ENCODE measurements around the gene SAMD4A.
"Not testable (repeated sequence)": the region's sequence is repeated elsewhere in the genome, so short reads cannot be mapped to it uniquely, and the experiment has no call there.

The SAMD4A gene

GRCh38 chr14:54734966-54735365, 168.0 kb downstream of the SAMD4A start:
- no peak for DNase-seq (ENCODE audit: low read depth)

- DNase-seq (ENCODE audit: low read depth): no peak
Observed at GRCh38 chr14:54735424-54735823, 168.5 kb downstream of the SAMD4A start.

- DNase-seq (ENCODE audit: low read depth): no peak
Observed at GRCh38 chr14:54737132-54737711, 170.3 kb downstream of the SAMD4A start.

GRCh38 chr14:54738009-54738408, 171.1 kb downstream of the SAMD4A start:
- no peak for DNase-seq (ENCODE audit: low read depth)

GRCh38 chr14:54739514-54739913, 172.6 kb downstream of the SAMD4A start:
- no peak for DNase-seq (ENCODE audit: low read depth)

GRCh38 chr14:54742492-54743350, 175.8 kb downstream of the SAMD4A start:
- no peak for DNase-seq (ENCODE audit: low read depth)

- no peak for DNase-seq (ENCODE audit: low read depth)
Observed at GRCh38 chr14:54743382-54743781, 176.5 kb downstream of the SAMD4A start.

GRCh38 chr14:54746019-54746418, 179.1 kb downstream of the SAMD4A start:
- no peak for DNase-seq (ENCODE audit: low read depth)

- no peak for DNase-seq (ENCODE audit: low read depth)
Observed at GRCh38 chr14:54747616-54748015, 180.7 kb downstream of the SAMD4A start.

- no peak for DNase-seq (ENCODE audit: low read depth)
Observed at GRCh38 chr14:54749180-54749579, 182.3 kb downstream of the SAMD4A start.

GRCh38 chr14:54749727-54750126, 182.8 kb downstream of the SAMD4A start:
- DNase-seq (ENCODE audit: low read depth): no peak

GRCh38 chr14:54752611-54753010, 185.7 kb downstream of the SAMD4A start:
- DNase-seq (ENCODE audit: low read depth): not testable (repeated sequence)

- DNase-seq (ENCODE audit: low read depth): not testable (repeated sequence)
Observed at GRCh38 chr14:54753396-54753795, 186.5 kb downstream of the SAMD4A start.

- DNase-seq (ENCODE audit: low read depth): no peak
Observed at GRCh38 chr14:54754116-54754622, 187.2 kb downstream of the SAMD4A start.

- DNase-seq (ENCODE audit: low read depth): no peak
Observed at GRCh38 chr14:54754623-54755386, 187.9 kb downstream of the SAMD4A start.

- DNase-seq (ENCODE audit: low read depth): no peak
Observed at GRCh38 chr14:54756656-54757392, 189.9 kb downstream of the SAMD4A start.

GRCh38 chr14:54758041-54758440, 191.1 kb downstream of the SAMD4A start:
- no peak for DNase-seq (ENCODE audit: low read depth)

- no peak for DNase-seq (ENCODE audit: low read depth)
Observed at GRCh38 chr14:54759982-54760585, 193.2 kb downstream of the SAMD4A start.

GRCh38 chr14:54760866-54761575, 194.1 kb downstream of the SAMD4A start:
- no peak for DNase-seq (ENCODE audit: low read depth)

GRCh38 chr14:54761835-54762234, 194.9 kb downstream of the SAMD4A start:
- no peak for DNase-seq (ENCODE audit: low read depth)

GRCh38 chr14:54762296-54762695, 195.4 kb downstream of the SAMD4A start:
- no peak for DNase-seq (ENCODE audit: low read depth)

All from stimulated activated CD8-positive, alpha-beta memory T cell treated with anti-CD3 and anti-CD28 coated beads, Interleukin-15, amount 100 ng/mL, for 24 hours (primary cell).